Upper lobe of left lung (tissue), 6 donors: ENCODE measurements around the gene DCLK1. TPM values are rescaled to one million over a fixed set of nuclear protein-coding genes. Genes with fewer than 3 reads are reported as not detected.

ENCODE experiments used
- ATAC-seq, 2 donors: fragments of 200-7000 bp; cut with Tn5 transposase; one replicate each; pipeline ENCODE4 v1.9.1; 2022; ENCODE audit warnings: mild to moderate bottlenecking in 2 of 2, moderate library complexity in 2 of 2; ENCODE audit not compliant: low FRiP score in 2 of 2
- DNase-seq, 2 donors: peaks; one replicate each; pipeline ENCODE4 v3.0.0-alpha.2; 2019 to 2020
- H3K27ac ChIP-seq, 4 donors: fragments of 200-600 bp; sonication (generic); one replicate each; pipeline ENCODE4 v1.5.1; 2016 to 2019
- H3K27me3 ChIP-seq, 4 donors: fragments of 200-600 bp; sonication (generic); one replicate each; pipeline ENCODE4 v1.5.1; 2017 to 2019
- H3K36me3 ChIP-seq, 4 donors: fragments of 200-600 bp; sonication (generic); one replicate each; pipeline ENCODE4 v1.5.1; 2016 to 2019
- H3K4me1 ChIP-seq, 4 donors: fragments of 200-600 bp; sonication (generic); one replicate each; pipeline ENCODE4 v1.5.1; 2018 to 2019
- H3K4me3 ChIP-seq, 4 donors: fragments of 200-600 bp; sonication (generic); one replicate each; pipeline ENCODE4 v1.5.1; 2017 to 2019; ENCODE audit warnings: mild to moderate bottlenecking in 2 of 4, moderate library complexity in 1 of 4
- H3K9me3 ChIP-seq, 4 donors: fragments of 200-600 bp; sonication (generic); one replicate each; pipeline ENCODE4 v1.5.1; 2018 to 2019
- CTCF ChIP-seq, 6 experiments: fragments of 450-650 bp in 4 of 6; fragments of 200-600 bp in 2 of 6; sonication (generic) in 2 of 6; IDR thresholded peaks; one replicate each; pipeline ENCODE4 v1.5.1; 2016 to 2019; ENCODE audit warnings: antibody characterized with exemption in 6 of 6
- EP300 ChIP-seq, 4 donors: sonication (generic); formaldehyde crosslinking; IDR thresholded peaks; one replicate each; pipeline ENCODE4 v1.5.1; 2017; ENCODE audit warnings: antibody characterized with exemption in 4 of 4, control low read depth in 2 of 4
- POLR2A ChIP-seq, 4 donors: fragments of 450-650 bp; IDR thresholded peaks; one replicate each; pipeline ENCODE4 v1.5.1; 2016 to 2017; ENCODE audit warnings: antibody characterized with exemption in 4 of 4, mild to moderate bottlenecking in 2 of 4
- POLR2AphosphoS5 ChIP-seq, 2 donors: sonication (generic); formaldehyde crosslinking; IDR thresholded peaks; one replicate each; pipeline ENCODE4 v1.5.1; 2017; ENCODE audit warnings: antibody characterized with exemption in 2 of 2
- WGBS, 2 donors: methylation state at CpG; one replicate each; pipeline ENCODE4 v1.1.5; 2017 to 2018; 5-methylcytosine and 5-hydroxymethylcytosine counted together
- total RNA-seq, 6 donors: library from RNA; depleted of rRNA in 4 of 6; stranded (reverse); fragments of >200 nt in 4 of 6; gene quantifications; one replicate each; pipeline versions ENCODE4 v1.1.0 to v1.2.1, GENCODE V29; 2016 to 2021
- donor health status: DM: no; HTN: no; CAD: no; lungs with moderate emphysema.
- donor health status: DM: no; HTN: yes; CAD: no; lungs with severe emphysema.

The DCLK1 gene
- total RNA-seq, 6 donors from 2014 or later = 2.1 to 14.7 (median 3.9) TPM

DNA sequence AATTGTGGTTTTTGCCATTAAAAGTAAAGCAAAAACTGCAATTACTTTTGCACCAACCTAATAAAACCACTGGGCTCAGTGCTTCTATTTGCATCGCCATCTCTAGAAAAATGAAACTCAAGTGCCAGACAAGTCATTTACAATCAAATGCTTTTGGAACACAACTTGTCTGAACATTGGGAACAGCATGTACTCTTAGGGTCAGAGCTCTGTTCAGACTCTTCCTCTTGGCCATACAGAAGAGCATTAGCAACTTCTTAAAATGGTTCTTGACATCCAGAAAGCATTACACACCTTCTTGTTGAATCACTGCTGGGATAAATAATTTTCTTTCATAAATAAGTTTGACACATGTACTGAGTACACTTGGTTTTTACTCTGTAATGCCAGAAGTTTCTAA, 272.5 kb downstream of the DCLK1 start:
- Histone ChIP-seq H3K36me3 (no peaks in the 10 kb centered on the region), H3K27ac (peak overlapping the region in 2 of 4 donors; percentile 4), H3K4me3 (no peak overlapping the region), H3K9me3 (no peaks in the 10 kb centered on the region), H3K27me3 (no peaks in the 10 kb centered on the region), H3K4me1 (peaks cover 0 to 5% (median 4%) of the 10 kb centered on the region in 4 donors)
- peak; percentile 37 to 84 for ATAC-seq
- DNase-seq = no peak
- WGBS, 2 donors = 78 to 83% methylated on average over 1 of the region's 1 CpG
- peak in 2 of 4 donors; percentile 47 to 70 for TF ChIP-seq EP300 (IDR thresholded peaks at IDR 0.05)
- TF ChIP-seq POLR2AphosphoS5 (IDR thresholded peaks at IDR 0.05) = no peak
- no peak for TF ChIP-seq CTCF (IDR thresholded peaks at IDR 0.05)
- no peak for TF ChIP-seq POLR2A (IDR thresholded peaks at IDR 0.05)

GRCh38 chr13:35857769-35858168, 273.4 kb downstream of the DCLK1 start:
- TF ChIP-seq POLR2A (IDR thresholded peaks at IDR 0.05) (no peak), POLR2AphosphoS5 (IDR thresholded peaks at IDR 0.05) (no peak), CTCF (IDR thresholded peaks at IDR 0.05) (no peak), EP300 (IDR thresholded peaks at IDR 0.05) (no peak)
- no peaks in the 10 kb centered on the region for H3K27me3 ChIP-seq
- no peak overlapping the region for H3K4me3 ChIP-seq
- DNase-seq (no peak), ATAC-seq (no peak)
- H3K4me1 ChIP-seq = peaks cover 0 to 5% (median 4%) of the 10 kb centered on the region in 4 donors
- H3K36me3 ChIP-seq = no peaks in the 10 kb centered on the region
- no peaks in the 10 kb centered on the region for H3K9me3 ChIP-seq
- 64 to 66% methylated on average over 4 of the region's 4 CpGs for WGBS, 2 donors
- no peak overlapping the region for H3K27ac ChIP-seq

DNA sequence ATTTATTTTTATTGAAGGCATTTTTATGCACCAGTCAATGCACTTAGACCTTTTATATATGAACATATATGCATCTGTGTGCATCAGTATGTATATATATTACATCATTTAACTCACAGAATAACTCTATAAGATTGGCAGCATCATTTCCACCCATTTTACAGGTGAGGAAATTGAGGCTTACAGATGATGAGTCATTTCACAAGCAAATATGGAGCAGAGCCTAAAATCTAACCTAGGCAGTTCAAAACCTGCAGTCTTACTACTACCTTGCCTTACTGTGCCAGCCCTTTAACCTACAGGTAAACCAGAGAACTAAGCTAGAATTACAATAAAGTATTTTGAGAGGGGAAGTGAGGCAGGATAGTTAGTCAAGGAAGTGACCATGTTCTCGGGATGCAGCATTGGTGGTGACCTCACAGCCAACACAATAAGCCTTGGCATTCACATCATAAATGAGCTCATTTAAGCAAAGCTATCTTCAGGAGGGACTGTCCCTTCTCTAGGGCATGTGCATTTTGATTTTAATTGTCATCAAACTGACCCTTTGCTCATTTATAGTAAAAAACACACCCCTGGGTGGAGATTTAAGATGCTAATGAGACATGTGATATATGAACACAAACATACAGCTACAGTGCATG, 274.3 kb downstream of the DCLK1 start:
- Histone ChIP-seq H3K4me1 (peaks cover 0 to 5% (median 4%) of the 10 kb centered on the region in 4 donors), H3K36me3 (no peaks in the 10 kb centered on the region), H3K27ac (no peak overlapping the region), H3K9me3 (no peaks in the 10 kb centered on the region), H3K27me3 (no peaks in the 10 kb centered on the region), H3K4me3 (no peak overlapping the region)
- WGBS, 2 donors = 52 to 63% methylated on average over 1 of the region's 1 CpG
- DNase-seq (no peak), ATAC-seq (no peak)
- no peak for TF ChIP-seq POLR2A (IDR thresholded peaks at IDR 0.05)
- TF ChIP-seq CTCF (IDR thresholded peaks at IDR 0.05) = no peak
- no peak for TF ChIP-seq EP300 (IDR thresholded peaks at IDR 0.05)
- TF ChIP-seq POLR2AphosphoS5 (IDR thresholded peaks at IDR 0.05) = no peak

DNA sequence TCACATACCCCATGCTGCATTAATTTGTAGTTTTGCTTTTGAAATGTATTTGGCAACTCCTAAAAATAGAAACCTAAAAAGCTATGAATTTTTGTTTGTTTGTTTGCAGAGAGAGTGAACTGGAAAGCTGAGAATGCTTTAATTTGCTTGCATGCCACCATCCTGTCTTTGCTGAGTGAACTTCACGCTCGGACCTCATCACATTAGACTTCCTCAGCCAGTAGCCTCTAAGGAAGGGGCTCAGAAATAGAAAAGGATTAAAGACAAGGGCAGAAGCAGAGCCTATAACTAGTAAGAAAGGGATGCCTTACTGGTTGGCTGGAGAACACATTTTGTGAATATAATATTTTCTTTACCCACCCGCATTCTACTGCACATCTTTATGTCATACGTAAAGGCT, 275.1 kb downstream of the DCLK1 start:
- H3K27me3 ChIP-seq = no peaks in the 10 kb centered on the region
- DNase-seq = no peak
- H3K4me3 ChIP-seq = no peak overlapping the region
- H3K27ac ChIP-seq = no peak overlapping the region
- TF ChIP-seq POLR2A (IDR thresholded peaks at IDR 0.05) = no peak
- TF ChIP-seq CTCF (IDR thresholded peaks at IDR 0.05) = no peak
- no peak for TF ChIP-seq POLR2AphosphoS5 (IDR thresholded peaks at IDR 0.05)
- no peak for TF ChIP-seq EP300 (IDR thresholded peaks at IDR 0.05)
- H3K4me1 ChIP-seq = peaks cover 0 to 5% (median 4%) of the 10 kb centered on the region in 4 donors
- no peak for ATAC-seq
- no peaks in the 10 kb centered on the region for H3K36me3 ChIP-seq
- 56 to 64% methylated on average over 4 of the region's 4 CpGs for WGBS, 2 donors
- H3K9me3 ChIP-seq = no peaks in the 10 kb centered on the region

DNA sequence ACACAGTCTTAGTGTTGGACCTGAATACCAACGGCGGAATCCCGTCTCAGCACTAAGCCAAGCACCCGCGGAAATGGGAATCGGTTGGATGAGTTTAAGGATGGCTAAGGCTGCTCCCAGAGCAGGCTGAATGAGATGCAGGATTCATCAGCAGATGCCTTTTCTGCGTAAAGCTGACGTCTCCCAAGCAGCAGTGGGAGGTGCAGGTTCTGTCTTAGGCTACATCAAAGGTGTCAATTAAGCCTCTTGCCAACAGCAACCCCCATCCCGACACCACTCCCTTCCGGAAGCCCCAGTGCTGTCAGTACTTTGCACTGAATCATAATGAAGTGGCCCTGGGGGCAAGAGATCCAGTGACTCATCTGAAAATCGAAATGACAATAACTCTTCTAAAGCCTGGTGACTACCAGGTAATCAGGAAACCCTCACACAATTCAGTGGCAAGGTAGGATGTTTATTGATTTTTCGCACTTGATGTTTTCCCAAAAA, 275.6 kb downstream of the DCLK1 start:
- Histone ChIP-seq H3K4me3 (no peak overlapping the region), H3K27me3 (no peaks in the 10 kb centered on the region), H3K36me3 (no peaks in the 10 kb centered on the region), H3K4me1 (peaks cover 0 to 5% (median 4%) of the 10 kb centered on the region in 4 donors), H3K27ac (no peak overlapping the region), H3K9me3 (no peaks in the 10 kb centered on the region)
- DNase-seq = no peak
- 45 to 48% methylated on average over 6 to 12 of the region's 12 CpGs for WGBS, 2 donors
- no peak for TF ChIP-seq CTCF (IDR thresholded peaks at IDR 0.05)
- no peak for TF ChIP-seq EP300 (IDR thresholded peaks at IDR 0.05)
- TF ChIP-seq POLR2A (IDR thresholded peaks at IDR 0.05) = no peak
- no peak for TF ChIP-seq POLR2AphosphoS5 (IDR thresholded peaks at IDR 0.05)
- ATAC-seq = peak in 1 of 2 donors; percentile 66
